Measurements from ENCODE around the gene MAGI2.

Gene MAGI2

DNA sequence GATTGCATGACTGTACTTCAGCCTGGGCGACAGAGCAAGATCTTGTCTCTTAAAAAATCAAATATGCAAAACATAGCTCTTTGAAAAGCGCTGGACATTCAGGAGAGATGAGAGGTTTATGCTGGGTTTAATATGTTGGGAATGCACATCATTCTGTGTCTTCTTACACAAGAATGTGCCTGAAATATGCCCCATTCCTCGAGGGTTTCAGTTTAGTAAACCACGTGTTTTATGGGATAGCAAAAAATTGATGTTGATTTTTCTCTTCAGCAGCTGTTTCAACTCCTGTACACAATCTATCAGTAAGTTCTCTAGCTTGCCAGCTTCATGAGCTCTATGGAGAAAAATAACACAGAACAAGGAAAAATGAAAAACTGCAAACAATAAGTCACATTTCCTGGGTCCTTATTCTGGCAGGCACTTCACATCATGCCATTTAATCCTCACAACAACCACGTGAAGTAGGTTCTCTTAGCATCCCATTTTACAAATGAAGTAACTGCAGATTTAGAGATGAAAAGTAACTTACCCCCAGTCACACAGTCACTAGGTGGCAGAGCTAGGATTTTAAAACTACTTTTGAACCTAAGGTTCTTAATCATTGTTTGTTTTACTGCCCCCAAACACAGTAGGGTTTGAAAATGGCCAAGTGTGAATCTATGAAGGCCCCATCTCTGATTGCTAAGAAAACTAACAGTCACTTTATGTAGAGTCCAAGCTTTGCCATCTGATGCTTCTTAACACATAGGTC, 1231.3 kb downstream of the MAGI2 start:
- no peak for DNase-seq
- Histone ChIP-seq H3K4me1 (ENCODE audit: control insufficient read depth, insufficient read depth, low read length, poor library complexity, severe bottlenecking) (no peaks in the 10 kb centered on the region), H3K27ac (ENCODE audit: insufficient read depth, low read length, poor library complexity, severe bottlenecking) (no peak overlapping the region), H3K27me3 (replicated peaks; ENCODE audit: control insufficient read depth, insufficient read depth, low read length, poor library complexity, severe bottlenecking) (no peaks in the 10 kb centered on the region), H3K9me3 (ENCODE audit: control insufficient read depth, low read length) (no peaks in the 10 kb centered on the region), H3K36me3 (ENCODE audit: control insufficient read depth, insufficient read depth, low read length) (no peaks in the 10 kb centered on the region), H3K4me3 (ENCODE audit: insufficient read depth, low read depth, low read length, poor library complexity, severe bottlenecking) (no peak overlapping the region)

DNA sequence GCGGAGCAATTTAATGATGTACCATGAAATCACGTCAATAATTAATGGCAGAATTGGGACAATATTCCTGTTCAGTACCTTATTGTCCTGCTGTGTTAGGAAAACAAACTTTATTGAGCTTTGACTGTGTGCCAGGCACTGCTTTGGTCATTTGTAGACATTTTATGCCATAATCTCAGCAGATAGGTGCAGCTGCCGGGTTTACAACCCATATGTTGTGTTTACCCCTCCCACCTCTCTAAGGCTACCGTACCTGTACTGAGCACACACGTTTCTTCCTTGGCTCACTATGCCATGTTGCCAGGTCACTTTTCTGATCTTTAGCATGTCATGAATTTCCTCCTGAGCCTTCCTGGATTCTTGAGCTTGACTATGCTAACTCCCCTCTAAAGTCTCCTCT, 1232.7 kb downstream of the MAGI2 start:
- no peaks in the 10 kb centered on the region for H3K9me3 ChIP-seq (ENCODE audit: control insufficient read depth, low read length)
- no peaks in the 10 kb centered on the region for H3K27me3 ChIP-seq (replicated peaks; ENCODE audit: control insufficient read depth, insufficient read depth, low read length, poor library complexity, severe bottlenecking)
- no peaks in the 10 kb centered on the region for H3K36me3 ChIP-seq (ENCODE audit: control insufficient read depth, insufficient read depth, low read length)
- no peak overlapping the region for H3K27ac ChIP-seq (ENCODE audit: insufficient read depth, low read length, poor library complexity, severe bottlenecking)
- no peak for DNase-seq
- H3K4me1 ChIP-seq (ENCODE audit: control insufficient read depth, insufficient read depth, low read length, poor library complexity, severe bottlenecking): no peaks in the 10 kb centered on the region
- H3K4me3 ChIP-seq (ENCODE audit: insufficient read depth, low read depth, low read length, poor library complexity, severe bottlenecking): no peak overlapping the region

DNA sequence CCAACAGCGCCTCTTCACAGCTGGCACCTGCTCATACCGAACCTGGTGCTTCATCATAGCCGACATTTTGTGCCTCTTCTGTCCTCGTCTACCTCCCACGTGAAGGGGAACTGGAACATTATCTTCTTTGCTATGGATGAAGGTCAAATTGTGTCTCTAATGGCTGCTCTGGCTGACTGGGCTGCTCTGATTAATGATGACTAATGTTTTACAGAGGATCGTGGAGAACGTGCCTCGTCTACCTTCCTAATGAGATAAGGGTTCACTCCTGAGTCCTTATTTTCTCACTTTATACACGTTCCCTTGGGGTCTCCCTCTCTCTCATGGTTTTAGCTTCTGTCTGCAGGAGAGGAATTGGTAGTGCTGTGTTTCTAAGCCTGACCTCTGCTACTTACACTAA, 1234.6 kb downstream of the MAGI2 start:
- no peaks in the 10 kb centered on the region for H3K4me1 ChIP-seq (ENCODE audit: control insufficient read depth, insufficient read depth, low read length, poor library complexity, severe bottlenecking)
- DNase-seq: no peak
- no peak overlapping the region for H3K27ac ChIP-seq (ENCODE audit: insufficient read depth, low read length, poor library complexity, severe bottlenecking)
- no peaks in the 10 kb centered on the region for H3K27me3 ChIP-seq (replicated peaks; ENCODE audit: control insufficient read depth, insufficient read depth, low read length, poor library complexity, severe bottlenecking)
- no peak overlapping the region for H3K4me3 ChIP-seq (ENCODE audit: insufficient read depth, low read depth, low read length, poor library complexity, severe bottlenecking)
- no peaks in the 10 kb centered on the region for H3K9me3 ChIP-seq (ENCODE audit: control insufficient read depth, low read length)
- no peaks in the 10 kb centered on the region for H3K36me3 ChIP-seq (ENCODE audit: control insufficient read depth, insufficient read depth, low read length)

DNA sequence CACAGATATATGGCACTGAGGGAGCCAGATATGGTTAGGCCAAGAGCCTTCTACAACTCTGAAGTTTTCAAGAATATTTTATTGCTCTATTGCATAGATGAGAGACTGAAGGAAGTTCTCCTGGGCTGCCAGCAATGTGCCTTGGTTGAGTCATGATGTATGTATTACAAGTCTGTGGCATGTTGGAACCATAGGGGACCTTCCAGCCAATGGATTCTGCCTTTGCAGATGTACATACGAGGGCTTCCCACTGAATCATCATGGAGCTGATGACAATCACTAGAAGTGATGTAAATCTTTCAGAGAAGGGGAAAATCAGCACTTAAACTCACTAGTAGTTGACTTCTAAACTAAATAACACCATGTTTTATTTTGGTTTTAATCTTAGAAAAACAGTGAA, 1235.4 kb downstream of the MAGI2 start:
- Histone ChIP-seq H3K36me3 (ENCODE audit: control insufficient read depth, insufficient read depth, low read length) (no peaks in the 10 kb centered on the region), H3K27ac (ENCODE audit: insufficient read depth, low read length, poor library complexity, severe bottlenecking) (no peak overlapping the region), H3K4me1 (ENCODE audit: control insufficient read depth, insufficient read depth, low read length, poor library complexity, severe bottlenecking) (no peaks in the 10 kb centered on the region), H3K9me3 (ENCODE audit: control insufficient read depth, low read length) (no peaks in the 10 kb centered on the region), H3K27me3 (replicated peaks; ENCODE audit: control insufficient read depth, insufficient read depth, low read length, poor library complexity, severe bottlenecking) (no peaks in the 10 kb centered on the region), H3K4me3 (ENCODE audit: insufficient read depth, low read depth, low read length, poor library complexity, severe bottlenecking) (no peak overlapping the region)
- no peak for DNase-seq

DNA sequence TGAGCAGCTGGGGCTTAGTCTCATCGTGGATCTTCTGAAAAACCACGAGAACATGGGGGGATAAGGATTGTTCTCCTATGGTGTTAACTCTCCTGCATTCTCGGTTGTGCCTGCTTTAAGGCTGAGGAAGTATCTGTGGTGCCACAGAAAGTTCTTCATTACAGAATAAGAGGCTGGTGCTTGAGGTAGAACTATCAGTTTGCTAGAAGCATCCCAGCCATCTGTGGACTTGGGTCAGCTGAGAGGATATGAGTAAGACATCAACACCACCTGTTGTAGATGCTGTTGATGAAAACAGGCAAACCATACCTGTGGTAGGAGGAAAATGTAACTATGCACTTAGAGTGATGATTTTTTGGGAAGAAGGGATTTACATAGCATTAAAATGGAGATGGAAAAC, 1238.3 kb downstream of the MAGI2 start:
- Histone ChIP-seq H3K4me3 (ENCODE audit: insufficient read depth, low read depth, low read length, poor library complexity, severe bottlenecking) (no peak overlapping the region), H3K27ac (ENCODE audit: insufficient read depth, low read length, poor library complexity, severe bottlenecking) (no peak overlapping the region), H3K36me3 (ENCODE audit: control insufficient read depth, insufficient read depth, low read length) (no peaks in the 10 kb centered on the region), H3K27me3 (replicated peaks; ENCODE audit: control insufficient read depth, insufficient read depth, low read length, poor library complexity, severe bottlenecking) (no peaks in the 10 kb centered on the region), H3K4me1 (ENCODE audit: control insufficient read depth, insufficient read depth, low read length, poor library complexity, severe bottlenecking) (no peaks in the 10 kb centered on the region), H3K9me3 (ENCODE audit: control insufficient read depth, low read length) (no peaks in the 10 kb centered on the region)
- no peak for DNase-seq

DNA sequence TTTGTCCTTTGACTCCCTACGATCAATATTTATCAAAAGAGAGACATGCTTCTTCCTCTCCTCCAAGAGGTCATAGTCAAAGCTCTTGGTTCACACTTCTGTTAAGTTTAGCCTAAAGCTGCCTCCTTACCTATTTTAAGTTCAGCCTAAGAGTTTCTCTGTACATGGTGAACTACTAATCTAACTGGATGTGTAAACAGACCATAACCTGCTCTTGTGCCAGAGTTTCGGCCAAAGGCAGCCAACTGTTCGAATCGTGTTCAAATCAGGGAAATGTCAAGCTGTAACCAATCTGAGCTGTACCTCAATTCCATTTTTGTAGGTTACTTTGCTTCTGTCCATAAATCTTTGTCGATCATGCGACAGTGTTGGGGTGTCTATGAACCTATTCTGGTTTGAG, 1240.1 kb downstream of the MAGI2 start:
- H3K27ac ChIP-seq (ENCODE audit: insufficient read depth, low read length, poor library complexity, severe bottlenecking): no peak overlapping the region
- no peak overlapping the region for H3K4me3 ChIP-seq (ENCODE audit: insufficient read depth, low read depth, low read length, poor library complexity, severe bottlenecking)
- H3K9me3 ChIP-seq (ENCODE audit: control insufficient read depth, low read length): no peaks in the 10 kb centered on the region
- H3K4me1 ChIP-seq (ENCODE audit: control insufficient read depth, insufficient read depth, low read length, poor library complexity, severe bottlenecking): no peaks in the 10 kb centered on the region
- DNase-seq: no peak
- no peaks in the 10 kb centered on the region for H3K36me3 ChIP-seq (ENCODE audit: control insufficient read depth, insufficient read depth, low read length)
- H3K27me3 ChIP-seq (replicated peaks; ENCODE audit: control insufficient read depth, insufficient read depth, low read length, poor library complexity, severe bottlenecking): no peaks in the 10 kb centered on the region

DNA sequence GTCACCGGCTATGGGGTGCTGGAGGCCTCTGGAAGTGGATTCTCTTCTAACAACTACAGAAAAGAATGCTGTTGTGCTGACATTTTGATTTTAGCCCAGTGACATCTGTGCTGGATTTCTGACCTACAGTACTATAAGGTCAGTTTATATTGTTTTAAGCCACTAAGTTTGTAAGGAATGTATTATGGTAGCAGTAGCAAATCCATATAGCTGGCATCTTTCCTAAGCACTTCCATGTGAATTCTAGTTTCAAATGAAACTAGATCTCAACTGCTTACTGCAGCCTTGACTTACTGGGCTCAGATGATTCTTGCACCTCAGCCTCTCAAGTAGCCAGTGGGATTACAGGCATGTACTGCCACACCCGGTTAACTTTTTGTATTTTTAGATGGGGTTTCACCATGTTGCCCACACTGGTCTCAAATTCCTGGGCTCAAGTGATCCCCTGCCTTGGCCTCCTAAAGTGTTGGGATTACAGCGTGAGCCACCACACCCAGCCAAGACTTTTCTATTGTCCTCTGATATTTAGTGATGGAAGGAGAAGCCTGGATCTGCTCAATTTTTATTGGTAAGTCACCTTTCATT, 1240.9 kb downstream of the MAGI2 start:
- Histone ChIP-seq H3K36me3 (ENCODE audit: control insufficient read depth, insufficient read depth, low read length) (no peaks in the 10 kb centered on the region), H3K27me3 (replicated peaks; ENCODE audit: control insufficient read depth, insufficient read depth, low read length, poor library complexity, severe bottlenecking) (no peaks in the 10 kb centered on the region), H3K4me3 (ENCODE audit: insufficient read depth, low read depth, low read length, poor library complexity, severe bottlenecking) (no peak overlapping the region), H3K9me3 (ENCODE audit: control insufficient read depth, low read length) (no peaks in the 10 kb centered on the region), H3K4me1 (ENCODE audit: control insufficient read depth, insufficient read depth, low read length, poor library complexity, severe bottlenecking) (no peaks in the 10 kb centered on the region), H3K27ac (ENCODE audit: insufficient read depth, low read length, poor library complexity, severe bottlenecking) (no peak overlapping the region)
- DNase-seq: no peak

DNA sequence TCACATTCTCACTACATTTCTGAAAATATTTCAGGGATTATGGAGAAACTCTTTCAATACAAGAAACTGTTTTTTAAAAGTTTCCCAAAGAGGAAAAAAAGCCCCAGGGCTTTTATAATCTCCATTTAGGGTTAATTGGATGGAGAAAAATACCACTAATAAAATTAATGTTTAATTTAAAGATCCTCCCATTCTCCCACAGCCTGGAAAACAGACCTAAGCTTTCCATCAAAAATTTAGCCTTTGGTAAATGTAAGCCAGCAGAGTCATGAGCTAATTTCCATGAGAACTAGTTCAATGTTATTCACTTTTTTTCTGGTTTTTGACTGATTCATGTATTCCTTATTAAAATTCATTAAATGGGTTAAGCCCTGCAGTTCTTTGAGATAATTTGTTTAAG, 1246.2 kb downstream of the MAGI2 start:
- Histone ChIP-seq H3K4me3 (ENCODE audit: insufficient read depth, low read depth, low read length, poor library complexity, severe bottlenecking) (no peak overlapping the region), H3K27ac (ENCODE audit: insufficient read depth, low read length, poor library complexity, severe bottlenecking) (no peak overlapping the region), H3K9me3 (ENCODE audit: control insufficient read depth, low read length) (no peaks in the 10 kb centered on the region), H3K27me3 (replicated peaks; ENCODE audit: control insufficient read depth, insufficient read depth, low read length, poor library complexity, severe bottlenecking) (no peaks in the 10 kb centered on the region), H3K4me1 (ENCODE audit: control insufficient read depth, insufficient read depth, low read length, poor library complexity, severe bottlenecking) (no peaks in the 10 kb centered on the region), H3K36me3 (ENCODE audit: control insufficient read depth, insufficient read depth, low read length) (no peaks in the 10 kb centered on the region)
- no peak for DNase-seq

DNA sequence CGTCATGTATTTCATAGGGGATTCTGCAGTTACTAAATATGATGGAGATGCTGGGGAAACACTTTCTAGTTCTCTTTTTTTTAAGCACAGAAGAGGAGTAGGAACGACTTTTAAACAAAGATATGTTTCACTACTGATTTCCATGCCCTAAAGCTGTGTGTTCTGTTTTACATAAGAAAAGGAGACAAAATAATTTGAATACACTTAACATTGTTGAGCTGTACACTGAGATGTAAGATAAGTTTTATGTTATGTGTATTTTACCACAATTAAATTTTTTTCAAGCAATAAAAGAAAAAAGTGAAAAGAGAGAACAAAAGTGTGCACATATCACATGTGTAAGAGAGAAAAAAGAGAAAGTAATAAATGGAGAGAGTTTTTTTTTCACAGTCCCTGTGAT, 1246.7 kb downstream of the MAGI2 start:
- Histone ChIP-seq H3K36me3 (ENCODE audit: control insufficient read depth, insufficient read depth, low read length) (no peaks in the 10 kb centered on the region), H3K27ac (ENCODE audit: insufficient read depth, low read length, poor library complexity, severe bottlenecking) (no peak overlapping the region), H3K27me3 (replicated peaks; ENCODE audit: control insufficient read depth, insufficient read depth, low read length, poor library complexity, severe bottlenecking) (no peaks in the 10 kb centered on the region), H3K4me1 (ENCODE audit: control insufficient read depth, insufficient read depth, low read length, poor library complexity, severe bottlenecking) (no peaks in the 10 kb centered on the region), H3K9me3 (ENCODE audit: control insufficient read depth, low read length) (no peaks in the 10 kb centered on the region), H3K4me3 (ENCODE audit: insufficient read depth, low read depth, low read length, poor library complexity, severe bottlenecking) (no peak overlapping the region)
- DNase-seq: no peak

DNA sequence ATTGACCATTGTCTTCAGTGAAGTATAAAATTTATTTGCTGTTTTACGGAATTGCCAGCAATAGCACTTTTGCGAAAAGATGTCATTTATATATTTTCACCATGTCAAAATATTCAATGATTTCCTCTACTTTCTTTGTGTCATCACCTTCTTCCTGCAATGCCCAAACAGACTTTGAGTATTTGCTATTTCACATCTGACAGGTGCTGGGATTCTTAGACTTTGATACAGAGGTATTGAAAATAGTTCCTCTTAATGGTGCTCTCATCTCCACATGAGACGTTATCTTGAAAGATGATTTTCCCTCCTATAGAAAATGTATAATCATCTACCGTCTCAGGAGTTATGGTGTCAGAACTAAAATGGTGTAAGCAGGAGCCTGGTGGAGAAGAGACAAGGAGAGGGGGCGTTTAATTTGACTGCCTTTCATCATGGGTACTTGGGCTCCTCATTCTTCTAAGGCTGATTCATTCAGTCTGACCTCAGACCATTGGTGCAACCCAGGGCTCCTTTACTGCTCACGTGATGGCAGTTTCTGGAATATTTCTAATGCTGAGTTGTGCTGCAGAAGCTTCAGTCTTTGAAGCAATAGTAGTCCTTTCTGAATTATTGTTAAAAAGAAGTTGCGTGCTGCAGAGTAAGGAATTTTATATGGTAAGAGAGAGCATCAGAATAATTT, 1250.3 kb downstream of the MAGI2 start:
- no peak overlapping the region for H3K4me3 ChIP-seq (ENCODE audit: insufficient read depth, low read depth, low read length, poor library complexity, severe bottlenecking)
- no peak overlapping the region for H3K27ac ChIP-seq (ENCODE audit: insufficient read depth, low read length, poor library complexity, severe bottlenecking)
- H3K4me1 ChIP-seq (ENCODE audit: control insufficient read depth, insufficient read depth, low read length, poor library complexity, severe bottlenecking): no peaks in the 10 kb centered on the region
- no peaks in the 10 kb centered on the region for H3K9me3 ChIP-seq (ENCODE audit: control insufficient read depth, low read length)
- DNase-seq: no peak
- no peaks in the 10 kb centered on the region for H3K27me3 ChIP-seq (replicated peaks; ENCODE audit: control insufficient read depth, insufficient read depth, low read length, poor library complexity, severe bottlenecking)
- no peaks in the 10 kb centered on the region for H3K36me3 ChIP-seq (ENCODE audit: control insufficient read depth, insufficient read depth, low read length)
